ENCODE data around the gene ASIC5.

GRCh38 chr4:155784637-155785036 lies 81.4 kb downstream of the ASIC5 start:
- TF ChIP-seq POLR2A (IDR thresholded peaks at IDR 0.05) = no peak
- no peak for TF ChIP-seq CTCF (IDR thresholded peaks at IDR 0.05)

Data from heart left ventricle (tissue), 13 donors.